GM12878 (cell line): ENCODE data around the gene TOMM40.

Source experiments
- E4F1 ChIP-seq: fragments of 450-650 bp; IDR thresholded peaks from 2 replicates; pipeline ENCODE4 v1.6.1; 2018; ENCODE audit warnings: borderline replicate concordance, mild to moderate bottlenecking; ENCODE audit not compliant: partially characterized antibody
- EZH2 ChIP-seq: IDR thresholded peaks from 2 replicates; pipeline ENCODE4 v1.6.1; 2012; ENCODE audit warnings: low read depth, mild to moderate bottlenecking, control low read depth, inconsistent platforms, low read length, borderline replicate concordance; ENCODE audit not compliant: control insufficient read depth
- FOXM1 ChIP-seq: IDR thresholded peaks from 2 replicates; pipeline ENCODE4 v1.6.1; 2012; ENCODE audit warnings: low read depth, mild to moderate bottlenecking, inconsistent platforms, low read length, moderate library complexity
- GABPA ChIP-seq: IDR thresholded peaks from 2 replicates; pipeline ENCODE4 v1.6.1; 2014; ENCODE audit warnings: antibody characterized with exemption, low read depth, mild to moderate bottlenecking, inconsistent platforms
- HDAC2 ChIP-seq: fragments of 200-600 bp; sonication (generic); IDR thresholded peaks from 2 replicates; pipeline ENCODE4 v1.6.1; 2017
- KDM1A ChIP-seq: fragments of 200-600 bp; sonication (generic); IDR thresholded peaks from 2 replicates; pipeline ENCODE4 v1.6.1; 2016; ENCODE audit warnings: borderline replicate concordance
- PBX3 ChIP-seq: IDR thresholded peaks from 2 replicates; pipeline ENCODE4 v1.6.1; 2011; ENCODE audit warnings: mild to moderate bottlenecking, low read depth, low read length, moderate library complexity; ENCODE audit not compliant: insufficient replicate concordance
- RFX5 ChIP-seq: IDR thresholded peaks from 2 replicates; pipeline ENCODE4 v1.6.1; 2011; ENCODE audit warnings: low read depth, low read length, improper control_type of control experiment
- RUNX3 ChIP-seq: IDR thresholded peaks from 2 replicates; pipeline ENCODE4 v1.6.1; 2012; ENCODE audit warnings: low read length, inconsistent platforms
- TAF1 ChIP-seq: IDR thresholded peaks from 2 replicates; pipeline ENCODE4 v1.6.1; 2011; ENCODE audit warnings: mild to moderate bottlenecking, low read depth, low read length, borderline replicate concordance
- TF ChIP-seq, protein P1 (sequence below): IDR thresholded peaks from 2 replicates; pipeline ENCODE4 v1.6.1; 2012; ENCODE audit warnings: low read depth, low read length, improper control_type of control experiment
- TF ChIP-seq, protein P2 (sequence below), 3 experiments: IDR thresholded peaks in 2 of 3; conservative IDR thresholded peaks in 1 of 3; 2 replicates each; pipeline ENCODE4 v1.5.1; 2011; ENCODE audit warnings: low read depth in 3 of 3, low read length in 3 of 3, mild to moderate bottlenecking in 3 of 3, control low read depth in 2 of 3, moderate library complexity in 2 of 3, inconsistent platforms in 1 of 3, mixed read lengths in 1 of 3; ENCODE audit not compliant: control insufficient read depth in 2 of 3, insufficient read depth in 1 of 3; ENCODE audit errors: extremely low read depth in 1 of 3

- TF ChIP-seq, protein P1, sequence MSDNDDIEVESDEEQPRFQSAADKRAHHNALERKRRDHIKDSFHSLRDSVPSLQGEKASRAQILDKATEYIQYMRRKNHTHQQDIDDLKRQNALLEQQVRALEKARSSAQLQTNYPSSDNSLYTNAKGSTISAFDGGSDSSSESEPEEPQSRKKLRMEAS, result no peak
- no peak for TF ChIP-seq PBX3
- no peak for TF ChIP-seq HDAC2
- TF ChIP-seq GABPA, result no peak
- no peak for TF ChIP-seq FOXM1
- TF ChIP-seq RFX5, result no peak
- TF ChIP-seq EZH2, result no peak
- TF ChIP-seq TAF1, result no peak
- TF ChIP-seq E4F1, result no peak
- TF ChIP-seq, protein P2, sequence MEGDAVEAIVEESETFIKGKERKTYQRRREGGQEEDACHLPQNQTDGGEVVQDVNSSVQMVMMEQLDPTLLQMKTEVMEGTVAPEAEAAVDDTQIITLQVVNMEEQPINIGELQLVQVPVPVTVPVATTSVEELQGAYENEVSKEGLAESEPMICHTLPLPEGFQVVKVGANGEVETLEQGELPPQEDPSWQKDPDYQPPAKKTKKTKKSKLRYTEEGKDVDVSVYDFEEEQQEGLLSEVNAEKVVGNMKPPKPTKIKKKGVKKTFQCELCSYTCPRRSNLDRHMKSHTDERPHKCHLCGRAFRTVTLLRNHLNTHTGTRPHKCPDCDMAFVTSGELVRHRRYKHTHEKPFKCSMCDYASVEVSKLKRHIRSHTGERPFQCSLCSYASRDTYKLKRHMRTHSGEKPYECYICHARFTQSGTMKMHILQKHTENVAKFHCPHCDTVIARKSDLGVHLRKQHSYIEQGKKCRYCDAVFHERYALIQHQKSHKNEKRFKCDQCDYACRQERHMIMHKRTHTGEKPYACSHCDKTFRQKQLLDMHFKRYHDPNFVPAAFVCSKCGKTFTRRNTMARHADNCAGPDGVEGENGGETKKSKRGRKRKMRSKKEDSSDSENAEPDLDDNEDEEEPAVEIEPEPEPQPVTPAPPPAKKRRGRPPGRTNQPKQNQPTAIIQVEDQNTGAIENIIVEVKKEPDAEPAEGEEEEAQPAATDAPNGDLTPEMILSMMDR (IDR thresholded peaks at IDR 0.05 in 2 of 3, conservative IDR thresholded peaks at IDR 0.05 in 1 of 3; ENCODE audit: control insufficient read depth in 2 of 3, extremely low read depth in 1 of 3, insufficient read depth in 1 of 3, low read depth in 3 of 3, low read length in 3 of 3), result no peak
- no peak for TF ChIP-seq RUNX3
- no peak for TF ChIP-seq KDM1A
Measured at GRCh38 chr19:44855606-44856005, 35.4 kb upstream of the TOMM40 start.
